ENCODE data around the gene GBA2. TPM values are rescaled to one million over a fixed set of nuclear protein-coding genes. Genes with fewer than 3 reads are reported as not detected.

The GBA2 gene
- total RNA-seq (10 to 100 TPM; 35.1 to 73.2 (median 44.5) TPM), polyA plus RNA-seq (10 to 100 TPM; 27.8 to 54.7 TPM)
- long read RNA-seq, donor 1, partial matches to known transcripts = 13 of 42 reads
- long read RNA-seq, donor 1, other reads (novel, unspliced or antisense) = 23 of 42 reads
- long read RNA-seq, donor 2, transcript GBA2-203 (17 exons, 3,611 nt) = major isoform, 6 of 10 reads
- long read RNA-seq, donor 2, partial matches to known transcripts = 0 of 10 reads
- long read RNA-seq, donor 2, other reads (novel, unspliced or antisense) = 0 of 10 reads
- long read RNA-seq, donor 3, transcript GBA2-203 (17 exons, 3,611 nt) = major isoform, 37 of 93 reads
- long read RNA-seq, donor 3, partial matches to known transcripts = 3 of 93 reads
- long read RNA-seq, donor 3, other reads (novel, unspliced or antisense) = 50 of 93 reads

DNA sequence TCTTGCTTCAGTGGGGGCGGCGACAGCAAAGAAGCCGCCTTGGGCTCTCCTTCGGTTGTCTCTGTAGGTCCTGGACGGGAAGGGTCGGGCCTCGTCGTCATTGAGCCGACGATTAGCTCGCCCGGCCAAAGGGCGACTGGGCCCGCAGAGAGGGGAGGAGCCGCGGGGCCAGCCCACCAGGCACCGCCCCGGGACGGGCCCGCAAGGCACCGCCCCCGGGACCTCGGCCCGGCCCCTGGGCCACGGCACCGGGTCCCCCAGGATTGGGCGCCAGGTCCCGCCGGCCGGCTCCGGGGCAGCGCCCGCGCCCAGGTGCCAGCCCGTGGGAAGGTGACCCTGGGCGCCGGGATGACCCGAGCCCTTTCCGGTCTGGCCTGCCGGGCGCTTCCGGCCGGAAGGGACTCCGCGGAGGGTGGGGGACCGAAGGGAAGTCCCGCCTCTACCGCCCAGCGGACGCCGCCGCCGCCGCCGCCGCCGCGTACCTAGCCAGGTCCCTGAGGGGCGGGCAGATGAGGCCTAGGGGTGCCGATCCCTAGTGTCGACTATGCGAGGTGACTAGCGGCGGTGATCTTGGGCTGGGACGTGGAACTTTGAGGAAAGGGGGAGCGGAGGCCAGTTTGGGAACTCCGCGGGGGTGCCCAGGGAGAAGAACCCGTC is at the start of gene GBA2, which contains the start of gene RGP1:
TSS of gene GBA2 (minus strand) at position 371 of the 657 bp plus-strand sequence. CDS start 524 bp downstream, outside the sequence.
TSS of gene RGP1 (plus strand) at position 430 of the 657 bp plus-strand sequence. CDS start 469 bp downstream, outside the sequence.
- H3K4me3 ChIP-seq = peak within 1 kb of the TSS; percentile 80
- H3K27me3 ChIP-seq = no peaks in the 10 kb centered on the region
- H3K27ac ChIP-seq = peak within 1 kb of the TSS; percentile 69 to 88
- peaks cover 22% of the 10 kb centered on the region for H3K4me1 ChIP-seq (ENCODE audit: insufficient read depth)
- TF ChIP-seq EP300 (IDR thresholded peaks at IDR 0.05) (no peak), POLR2A (IDR thresholded peaks at IDR 0.05) (peak; percentile 47)
- no peaks in the 10 kb centered on the region for H3K36me3 ChIP-seq
- no peaks in the 10 kb centered on the region for H3K9me3 ChIP-seq
- DNase-seq = peak; percentile 78 to 87 (median 80)
- WGBS, 3 donors = 0 to 1% (median 0%) methylated on average over 57 to 69 of the region's 69 CpGs
- intact Hi-C loops (cut with DNase I) = no loop called here

DNA sequence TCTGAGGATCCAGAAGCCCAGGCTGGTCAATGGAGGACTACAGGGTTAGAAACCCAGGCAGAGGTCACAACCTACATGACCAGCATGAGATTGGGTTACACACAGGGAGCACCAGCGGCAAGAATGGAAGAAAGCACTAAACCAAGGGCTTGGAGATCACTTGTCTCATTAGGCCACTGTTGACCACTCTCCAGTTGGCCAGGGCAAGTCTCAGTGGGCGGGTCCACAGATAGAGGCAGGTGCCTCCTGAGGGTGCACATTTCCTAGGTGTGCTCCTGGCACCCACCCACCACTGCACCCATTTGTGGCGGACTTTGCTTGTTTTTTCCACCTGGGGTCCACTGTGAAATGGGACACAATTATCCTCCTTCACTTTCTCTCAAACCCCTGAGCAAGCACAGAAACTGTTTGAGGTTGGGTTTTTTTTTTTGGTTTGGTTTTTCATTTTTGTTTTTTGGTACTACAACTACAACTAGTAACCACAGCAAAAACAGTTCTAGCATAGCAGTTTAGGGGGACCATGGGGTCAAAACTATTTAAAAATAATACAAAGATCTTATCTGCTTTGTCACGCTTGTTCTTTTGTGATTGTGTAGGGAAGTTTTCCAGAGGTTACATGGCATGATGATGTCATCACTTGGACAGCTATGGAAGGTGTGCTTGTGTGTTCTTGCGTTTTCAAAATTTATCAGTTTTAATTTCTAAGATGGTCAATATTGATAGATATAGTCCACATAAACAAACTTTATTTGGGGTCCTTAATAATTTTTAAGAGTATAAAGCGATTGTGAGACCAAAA is 48.5 kb upstream of the GBA2 start:
- no peaks in the 10 kb centered on the region for H3K36me3 ChIP-seq
- H3K9me3 ChIP-seq = no peaks in the 10 kb centered on the region
- H3K27me3 ChIP-seq = no peaks in the 10 kb centered on the region
- no peak overlapping the region for H3K4me3 ChIP-seq
- DNase-seq = no peak
- H3K27ac ChIP-seq = no peak overlapping the region
- intact Hi-C loops (cut with DNase I) = loop anchor here in 1 of 4 donors (10.0 kb wide), 1 partner anchor 147 kb away; no protein-coding TSS in a partner anchor
- WGBS, 3 donors = 86 to 88% (median 87%) methylated on average over 6 of the region's 6 CpGs
- TF ChIP-seq EP300 (IDR thresholded peaks at IDR 0.05) = no peak
- no peak for TF ChIP-seq POLR2A (IDR thresholded peaks at IDR 0.05)
- TF ChIP-seq, protein P1, sequence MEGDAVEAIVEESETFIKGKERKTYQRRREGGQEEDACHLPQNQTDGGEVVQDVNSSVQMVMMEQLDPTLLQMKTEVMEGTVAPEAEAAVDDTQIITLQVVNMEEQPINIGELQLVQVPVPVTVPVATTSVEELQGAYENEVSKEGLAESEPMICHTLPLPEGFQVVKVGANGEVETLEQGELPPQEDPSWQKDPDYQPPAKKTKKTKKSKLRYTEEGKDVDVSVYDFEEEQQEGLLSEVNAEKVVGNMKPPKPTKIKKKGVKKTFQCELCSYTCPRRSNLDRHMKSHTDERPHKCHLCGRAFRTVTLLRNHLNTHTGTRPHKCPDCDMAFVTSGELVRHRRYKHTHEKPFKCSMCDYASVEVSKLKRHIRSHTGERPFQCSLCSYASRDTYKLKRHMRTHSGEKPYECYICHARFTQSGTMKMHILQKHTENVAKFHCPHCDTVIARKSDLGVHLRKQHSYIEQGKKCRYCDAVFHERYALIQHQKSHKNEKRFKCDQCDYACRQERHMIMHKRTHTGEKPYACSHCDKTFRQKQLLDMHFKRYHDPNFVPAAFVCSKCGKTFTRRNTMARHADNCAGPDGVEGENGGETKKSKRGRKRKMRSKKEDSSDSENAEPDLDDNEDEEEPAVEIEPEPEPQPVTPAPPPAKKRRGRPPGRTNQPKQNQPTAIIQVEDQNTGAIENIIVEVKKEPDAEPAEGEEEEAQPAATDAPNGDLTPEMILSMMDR (IDR thresholded peaks at IDR 0.05) = no peak
- peaks cover 3% of the 10 kb centered on the region for H3K4me1 ChIP-seq (ENCODE audit: insufficient read depth)

DNA sequence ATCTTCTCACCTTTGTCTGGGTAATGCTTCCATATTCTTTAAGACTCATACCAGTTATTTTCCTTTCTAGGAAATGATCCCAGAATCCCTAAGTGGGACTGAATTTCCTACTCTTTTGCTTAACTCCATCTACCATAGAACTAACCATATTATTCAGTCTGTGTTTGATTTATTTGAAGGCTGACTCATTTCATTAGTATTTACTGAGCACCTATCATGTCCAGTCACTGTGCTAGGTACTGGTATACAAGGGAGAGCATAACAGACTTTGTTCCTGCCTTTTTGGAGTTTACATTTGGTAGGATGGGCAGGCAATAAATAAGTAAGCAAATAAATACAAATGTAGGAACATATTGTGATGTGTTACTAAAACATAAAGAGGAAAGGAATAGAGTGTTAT is 46.7 kb upstream of the GBA2 start:
- no peak overlapping the region for H3K27ac ChIP-seq
- intact Hi-C loops (cut with DNase I) = loop anchor here in 1 of 4 donors (10.0 kb wide), 1 partner anchor 149 kb away; no protein-coding TSS in a partner anchor
- H3K4me1 ChIP-seq (ENCODE audit: insufficient read depth) = peaks cover 7% of the 10 kb centered on the region
- H3K4me3 ChIP-seq = no peak overlapping the region
- no peak for DNase-seq
- H3K36me3 ChIP-seq = no peaks in the 10 kb centered on the region
- H3K9me3 ChIP-seq = no peaks in the 10 kb centered on the region
- H3K27me3 ChIP-seq = no peaks in the 10 kb centered on the region
- TF ChIP-seq, protein P1 (IDR thresholded peaks at IDR 0.05) = no peak
- no peak for TF ChIP-seq EP300 (IDR thresholded peaks at IDR 0.05)
- no peak for TF ChIP-seq POLR2A (IDR thresholded peaks at IDR 0.05)

DNA sequence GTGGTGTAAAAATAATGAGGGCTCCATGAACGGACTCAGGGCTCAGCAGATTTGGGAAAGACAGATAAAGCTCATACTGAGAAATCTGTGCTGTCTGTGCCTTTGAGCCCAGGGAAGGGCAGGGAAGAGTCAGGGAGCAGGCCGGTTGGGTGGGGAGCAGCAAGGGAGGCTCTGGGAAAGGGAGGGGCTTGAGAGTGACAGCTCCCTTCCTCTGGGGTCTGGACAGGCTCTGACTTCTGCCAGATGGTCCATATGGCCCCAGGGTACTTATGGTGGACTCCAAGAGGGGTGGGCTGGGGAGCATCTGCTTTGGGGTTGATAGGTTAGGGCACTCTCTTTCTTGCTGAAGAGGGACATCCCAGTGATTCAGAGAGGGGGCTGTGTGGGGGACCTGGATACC is 44.4 kb upstream of the GBA2 start:
- no peak for TF ChIP-seq EP300 (IDR thresholded peaks at IDR 0.05)
- TF ChIP-seq, protein P1 (IDR thresholded peaks at IDR 0.05) = no peak
- no peak for TF ChIP-seq POLR2A (IDR thresholded peaks at IDR 0.05)
- no peaks in the 10 kb centered on the region for H3K27me3 ChIP-seq
- H3K36me3 ChIP-seq = no peaks in the 10 kb centered on the region
- DNase-seq = no peak
- H3K4me3 ChIP-seq = no peak overlapping the region
- 29 to 41% (median 37%) methylated on average over 2 of the region's 2 CpGs for WGBS, 3 donors
- no peaks in the 10 kb centered on the region for H3K9me3 ChIP-seq
- H3K4me1 ChIP-seq (ENCODE audit: insufficient read depth) = peaks cover 7% of the 10 kb centered on the region
- H3K27ac ChIP-seq = no peak overlapping the region
- intact Hi-C loops (cut with DNase I) = loop anchor here in 3 of 4 donors (5.0 to 10.0 kb wide), 4 partner anchors 89 to 154 kb away; no protein-coding TSS in a partner anchor
